HG03460 (cell line): Measurements from ENCODE around the gene NXNL1.

Experiments
- ATAC-seq: cut with Tn5 transposase; IDR thresholded peaks from one replicate; pipeline ENCODE4 v1.9.1; 2021; ENCODE audit not compliant: unreplicated experiment

The NXNL1 gene

GRCh38 chr19:17458970-17459369, 1.8 kb downstream of the NXNL1 start:
- no peak for ATAC-seq

- ATAC-seq: no peak
Observed at GRCh38 chr19:17457616-17458015, 3.1 kb downstream of the NXNL1 start.

- no peak for ATAC-seq
Observed at GRCh38 chr19:17456127-17456526, 4.6 kb downstream of the NXNL1 start.

- no peak for ATAC-seq
Observed at GRCh38 chr19:17455308-17456123, 5.2 kb downstream of the NXNL1 start.

- ATAC-seq: no peak
Observed at GRCh38 chr19:17454576-17455071, 6.1 kb downstream of the NXNL1 start.

- no peak for ATAC-seq
Observed at GRCh38 chr19:17451820-17452219, 8.9 kb downstream of the NXNL1 start.

- ATAC-seq: no peak
Observed at GRCh38 chr19:17450264-17451075, 10.3 kb downstream of the NXNL1 start.

- no peak for ATAC-seq
Observed at GRCh38 chr19:17448131-17448967, 12.4 kb downstream of the NXNL1 start, which contains the start of gene TMEM221. TMEM221 (minus strand) TSS chr19:17448668; CDS start chr19:17448462, 206 bp downstream.

GRCh38 chr19:17447704-17448130, 13.0 kb downstream of the NXNL1 start:
- ATAC-seq: no peak

- no peak for ATAC-seq
Observed at GRCh38 chr19:17445526-17446165, 15.1 kb downstream of the NXNL1 start.

- ATAC-seq: no peak
Observed at GRCh38 chr19:17441241-17442021, 19.3 kb downstream of the NXNL1 start.

GRCh38 chr19:17436874-17437267, 23.9 kb downstream of the NXNL1 start:
- ATAC-seq: no peak

- no peak for ATAC-seq
Observed at GRCh38 chr19:17436094-17436873, 24.4 kb downstream of the NXNL1 start.

- no peak for ATAC-seq
Observed at GRCh38 chr19:17435218-17435617, 25.5 kb downstream of the NXNL1 start.

- no peak for ATAC-seq
Observed at GRCh38 chr19:17431417-17431816, 29.3 kb downstream of the NXNL1 start.

- ATAC-seq: no peak
Observed at GRCh38 chr19:17429641-17430113, 31.0 kb downstream of the NXNL1 start.

- no peak for ATAC-seq
Observed at GRCh38 chr19:17424743-17425365, 35.9 kb downstream of the NXNL1 start.
